ENCODE results near the gene SHLD1.
"Not testable (repeated sequence)": the region's sequence is repeated elsewhere in the genome, so short reads cannot be mapped to it uniquely, and the experiment has no call there.

SHLD1 gene

GRCh38 chr20:5749952-5750779 lies at the start of gene SHLD1:
Gene SHLD1, plus strand, starts transcription at chr20:5750401. Its CDS starts 22,465 bp downstream, at chr20:5772866.
- peak; percentile 98 for DNase-seq

DNA sequence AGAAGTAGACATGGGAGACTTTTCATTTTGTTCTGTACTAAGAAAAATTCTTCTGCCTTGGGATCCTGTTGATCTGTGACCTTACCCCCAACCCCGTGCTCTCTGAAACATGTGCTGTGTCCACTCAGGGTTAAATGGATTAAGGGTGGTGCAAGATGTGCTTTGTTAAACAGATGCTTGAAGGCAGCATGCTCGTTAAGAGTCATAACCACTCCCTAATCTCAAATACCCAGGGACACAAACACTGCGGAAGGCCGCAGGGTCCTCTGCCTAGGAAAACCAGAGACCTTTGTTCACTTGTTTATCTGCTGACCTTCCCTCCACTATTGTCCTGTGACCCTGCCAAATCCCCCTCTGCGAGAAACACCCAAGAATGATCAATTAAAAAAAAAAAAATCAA lies 47.9 kb upstream of the SHLD1 start:
- not testable (repeated sequence) for DNase-seq

DNA sequence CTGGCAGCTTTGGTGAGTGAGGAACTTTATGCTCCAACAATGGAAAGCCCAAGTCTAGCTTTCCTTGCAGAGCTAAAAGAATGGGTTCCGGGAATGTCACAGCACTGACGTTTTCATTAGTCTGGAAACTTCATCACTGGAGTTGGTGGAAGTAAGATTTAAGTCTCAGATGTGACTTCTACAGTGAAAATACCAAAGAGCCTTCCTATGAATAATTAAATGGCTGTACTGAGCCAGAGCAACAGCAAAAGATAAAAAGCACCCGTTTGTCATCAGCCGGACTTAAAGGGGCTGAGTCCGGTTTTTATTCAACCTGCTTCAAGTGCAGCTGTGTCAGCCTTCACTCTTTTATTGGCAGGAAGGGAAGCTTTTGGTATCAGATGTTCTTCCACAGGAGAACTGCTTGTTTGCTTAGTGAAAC lies 46.5 kb upstream of the SHLD1 start:
- DNase-seq = no peak

DNA sequence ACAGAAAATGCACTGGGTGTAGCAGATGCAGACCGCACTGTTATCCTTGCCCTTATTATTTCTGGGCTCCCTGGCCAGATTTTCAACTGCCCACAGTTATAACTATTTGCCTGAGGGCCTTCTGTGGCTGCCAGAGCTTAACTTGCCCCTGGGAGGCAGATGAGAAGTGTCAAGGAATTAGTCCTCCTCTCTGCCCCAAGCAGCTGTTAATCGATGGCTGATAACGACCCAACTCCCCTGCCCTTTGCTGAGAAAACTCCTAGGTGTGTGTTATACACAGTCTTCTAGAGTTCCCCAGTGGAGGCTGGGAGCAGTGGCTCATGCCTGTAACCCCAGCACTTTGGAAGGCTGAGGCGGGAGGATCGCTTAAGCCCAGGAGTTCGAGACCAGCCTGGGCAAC lies 44.4 kb upstream of the SHLD1 start:
- no peak for DNase-seq

- no peak for DNase-seq
Measured at GRCh38 chr20:5706797-5707196, 43.4 kb upstream of the SHLD1 start.

DNA sequence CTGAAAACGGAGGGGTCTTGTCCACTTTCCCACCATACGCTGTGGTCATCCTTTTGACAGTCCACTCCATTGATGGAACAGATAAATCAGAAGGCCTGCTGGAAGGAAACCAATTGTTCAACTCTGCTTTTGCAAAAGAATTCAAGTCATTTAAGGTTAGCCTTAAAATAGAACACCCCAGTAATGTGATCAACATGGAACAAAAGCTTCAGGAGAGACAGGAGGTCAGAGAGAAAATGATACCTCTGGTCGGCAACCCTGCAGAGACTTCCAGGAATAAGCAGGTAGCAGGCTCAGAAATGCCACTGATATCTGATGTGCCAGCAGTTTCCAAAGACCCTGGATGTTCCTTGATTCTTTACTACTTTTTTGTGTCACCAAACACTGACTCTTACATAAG lies 39.6 kb upstream of the SHLD1 start:
- DNase-seq = no peak

- DNase-seq = no peak
Measured at GRCh38 chr20:5714261-5715041, 35.8 kb upstream of the SHLD1 start.

GRCh38 chr20:5715071-5715841 lies 34.9 kb upstream of the SHLD1 start:
- DNase-seq = no peak

DNA sequence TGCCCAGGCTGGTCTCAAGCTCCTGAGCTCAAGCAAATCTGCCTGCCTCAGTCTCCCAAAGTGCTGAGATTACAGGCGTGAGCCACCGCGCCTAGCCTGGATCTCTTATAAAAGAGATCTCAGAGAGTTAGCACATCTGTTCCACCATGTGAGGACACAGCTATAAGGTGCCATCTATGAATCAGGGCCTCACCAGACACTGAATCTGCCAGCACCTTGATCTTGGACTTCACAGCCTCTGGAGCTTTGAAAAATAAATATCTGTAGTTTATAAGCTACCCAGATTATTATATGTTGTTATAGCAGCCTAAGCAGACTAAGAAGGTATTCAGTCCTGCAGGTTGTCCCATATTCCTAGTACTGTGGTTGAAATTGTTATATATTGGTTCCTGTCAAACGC lies 33.2 kb upstream of the SHLD1 start:
- DNase-seq = no peak

DNA sequence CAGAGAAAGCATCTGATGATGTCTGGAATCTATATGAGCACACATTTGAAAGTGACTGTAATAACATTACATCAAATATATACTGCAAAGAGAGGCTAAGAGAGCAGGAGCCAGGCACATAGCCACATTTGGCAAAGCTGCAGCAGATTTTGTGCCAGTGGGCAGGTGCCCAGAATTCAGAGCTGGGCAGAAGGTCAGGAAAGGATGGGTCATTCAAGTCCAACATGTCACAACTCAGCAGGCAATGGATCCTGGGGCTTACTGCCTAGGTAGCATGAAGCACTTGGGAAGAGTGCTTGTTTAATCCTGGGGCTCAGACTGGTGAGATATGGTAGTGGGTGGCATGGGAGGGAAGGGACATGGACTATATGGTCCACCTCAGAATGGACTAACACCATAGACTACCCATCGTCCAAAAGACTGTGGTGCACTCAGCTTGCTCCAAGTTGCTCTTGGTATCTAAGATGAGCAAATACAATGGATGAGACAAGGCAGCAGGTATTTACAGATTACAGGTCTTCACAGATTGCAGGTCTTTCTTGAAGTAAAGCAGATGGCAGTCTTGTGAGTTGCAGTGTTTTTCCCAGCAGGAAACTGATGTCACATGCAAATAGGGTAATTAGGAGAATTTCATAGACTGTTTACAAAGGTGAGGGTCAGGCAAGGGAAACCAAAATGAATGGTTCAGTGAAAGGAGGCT lies 31.2 kb upstream of the SHLD1 start:
- no peak for DNase-seq

- DNase-seq = no peak
Measured at GRCh38 chr20:5719861-5720403, 30.3 kb upstream of the SHLD1 start.

GRCh38 chr20:5720696-5721095 lies 29.5 kb upstream of the SHLD1 start:
- DNase-seq = no peak

DNA sequence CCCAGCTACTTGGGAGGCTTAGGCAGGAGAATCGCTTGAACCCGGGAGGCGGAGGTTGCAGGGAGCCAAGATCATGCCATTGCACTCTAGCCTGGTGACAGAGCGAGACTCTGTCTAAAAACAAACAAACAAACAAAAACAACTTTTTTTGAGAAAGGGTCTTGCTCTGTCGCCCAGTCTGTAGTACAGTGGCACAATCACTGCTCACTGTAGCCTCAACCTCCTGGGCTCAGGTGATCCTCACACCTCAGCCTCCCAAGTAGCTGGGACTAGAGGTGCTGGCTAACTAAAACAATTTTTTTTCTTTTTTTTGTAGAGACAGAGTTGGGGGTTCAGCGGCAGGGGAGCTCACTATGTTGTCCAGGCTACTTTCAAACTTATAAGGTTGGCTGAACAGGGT lies 28.8 kb upstream of the SHLD1 start:
- DNase-seq = not testable (repeated sequence)

DNA sequence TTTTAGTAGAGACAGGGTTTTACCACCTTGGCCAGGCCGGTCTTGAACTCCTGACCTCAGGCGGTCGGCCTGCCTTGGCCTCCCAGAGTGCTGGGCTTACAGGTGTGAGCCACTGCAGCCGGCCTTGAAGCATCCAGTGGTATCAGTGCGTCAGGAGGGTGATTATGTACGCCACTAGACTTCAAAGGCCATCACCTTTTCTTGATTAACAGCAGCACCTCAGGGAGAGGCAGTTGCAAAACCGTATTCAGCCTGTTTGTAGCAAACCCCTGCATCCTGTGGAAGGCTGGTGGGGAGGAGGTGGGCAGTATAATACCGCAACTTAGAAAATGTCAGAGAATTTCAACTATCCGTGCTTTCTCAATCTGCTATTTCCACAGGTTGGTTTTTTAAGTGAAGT lies 27.3 kb upstream of the SHLD1 start:
- DNase-seq = no peak

GRCh38 chr20:5725183-5725463 lies 25.1 kb upstream of the SHLD1 start:
- not testable (repeated sequence) for DNase-seq

DNA sequence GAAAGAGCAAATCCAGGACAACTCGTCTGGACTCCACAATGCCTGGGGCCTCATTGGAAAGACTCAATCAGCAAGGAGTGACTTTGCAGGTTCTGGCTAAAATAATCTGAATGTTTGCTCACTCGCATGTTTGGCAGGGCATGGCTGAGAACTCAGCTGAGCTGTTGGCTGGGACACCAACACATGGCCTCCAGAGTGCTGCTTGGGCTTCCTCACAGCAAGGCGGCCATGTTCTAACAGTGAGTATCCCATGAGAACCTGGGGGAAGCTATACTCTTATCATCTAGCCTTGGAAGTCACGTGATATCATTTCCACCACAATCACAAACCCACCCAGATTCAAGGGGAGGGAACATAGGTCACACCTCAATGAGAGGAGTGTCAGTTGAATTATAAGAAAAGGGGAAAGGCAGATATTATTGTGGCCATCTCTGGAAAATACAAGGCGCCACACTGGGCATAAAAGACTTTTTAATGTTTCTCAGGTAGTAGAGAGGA lies 23.1 kb upstream of the SHLD1 start:
- DNase-seq = no peak

DNA sequence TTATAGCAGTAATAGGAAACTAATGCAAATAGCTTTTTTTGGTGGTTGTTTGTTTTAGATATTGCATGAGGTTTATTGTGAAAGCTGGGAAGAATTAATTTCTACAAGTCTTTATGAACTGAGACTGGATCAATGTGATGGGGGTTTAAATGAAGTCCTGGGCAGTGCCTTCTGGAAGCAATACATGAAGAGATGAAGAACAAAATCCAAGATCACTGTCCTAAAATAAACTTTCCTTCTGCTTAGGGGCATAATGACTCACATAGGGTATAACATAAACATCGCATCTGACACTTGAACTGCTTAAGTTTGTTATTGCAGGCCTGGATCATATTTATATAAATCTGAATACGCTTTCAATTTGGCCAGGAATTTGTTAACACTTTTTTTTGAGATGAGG lies 20.9 kb upstream of the SHLD1 start:
- no peak for DNase-seq

DNA sequence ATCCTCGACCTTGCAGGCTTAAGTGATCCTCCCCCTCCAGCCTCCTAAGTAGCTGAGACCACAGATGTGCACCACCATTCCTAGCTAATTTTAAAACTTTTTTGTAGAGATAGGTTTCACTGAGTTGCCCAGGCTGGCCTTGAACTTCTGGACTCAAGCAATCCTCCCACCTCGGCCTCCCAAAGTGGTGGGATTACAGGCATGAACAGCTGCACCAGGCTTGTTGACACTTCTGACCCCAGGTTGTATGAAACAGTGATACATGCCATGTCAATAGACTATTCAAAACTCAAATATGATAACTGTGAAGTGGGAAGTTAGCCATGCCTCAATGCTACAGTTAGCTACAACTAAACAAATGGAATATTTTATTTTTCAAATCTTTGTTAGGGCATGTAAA lies 20.1 kb upstream of the SHLD1 start:
- DNase-seq = no peak

GRCh38 chr20:5731753-5732366 lies 18.3 kb upstream of the SHLD1 start:
- DNase-seq = no peak

GRCh38 chr20:5734602-5735001 lies 15.6 kb upstream of the SHLD1 start:
- DNase-seq = no peak

GRCh38 chr20:5735845-5736510 lies 14.2 kb upstream of the SHLD1 start:
- DNase-seq = peak; percentile 26

DNA sequence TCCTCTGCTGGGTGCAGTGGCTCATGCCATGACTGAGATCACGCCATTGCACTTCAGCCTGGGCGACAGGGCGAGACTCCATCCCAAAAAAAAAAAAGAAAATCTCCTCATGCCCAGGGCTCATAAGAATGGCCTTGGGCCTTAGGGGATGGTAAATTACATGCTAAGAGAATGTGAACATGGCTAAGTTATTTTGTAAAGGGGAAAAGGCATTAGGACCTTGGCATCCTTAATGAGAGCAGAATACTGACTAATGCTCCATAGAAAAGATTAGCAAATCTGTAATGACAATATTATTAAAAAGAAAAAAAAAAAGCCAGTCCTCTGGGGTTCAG lies 12.6 kb upstream of the SHLD1 start:
- no peak for DNase-seq
